ENCODE measurements around the gene FNBP1.

Gene FNBP1

DNA sequence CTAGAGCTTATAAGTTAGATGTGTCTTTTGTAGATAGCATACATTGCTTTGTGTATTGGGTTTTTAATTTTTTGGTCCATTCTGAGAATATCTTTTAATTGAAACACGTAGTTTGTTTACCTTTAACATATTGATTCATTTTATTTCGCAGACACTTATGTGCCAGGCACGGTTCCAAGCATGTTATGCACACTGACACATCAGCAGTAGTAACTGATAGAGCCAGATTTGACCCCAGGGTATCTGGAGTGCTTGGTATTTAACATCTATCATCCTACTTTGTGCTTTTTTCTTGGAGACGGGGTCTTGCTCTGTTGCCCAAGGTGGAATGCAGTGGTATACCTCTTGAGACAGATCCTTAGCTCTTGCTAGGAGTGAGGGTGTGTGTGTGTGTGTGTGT, 135.8 kb downstream of the FNBP1 start:
- TF ChIP-seq, protein P1, sequence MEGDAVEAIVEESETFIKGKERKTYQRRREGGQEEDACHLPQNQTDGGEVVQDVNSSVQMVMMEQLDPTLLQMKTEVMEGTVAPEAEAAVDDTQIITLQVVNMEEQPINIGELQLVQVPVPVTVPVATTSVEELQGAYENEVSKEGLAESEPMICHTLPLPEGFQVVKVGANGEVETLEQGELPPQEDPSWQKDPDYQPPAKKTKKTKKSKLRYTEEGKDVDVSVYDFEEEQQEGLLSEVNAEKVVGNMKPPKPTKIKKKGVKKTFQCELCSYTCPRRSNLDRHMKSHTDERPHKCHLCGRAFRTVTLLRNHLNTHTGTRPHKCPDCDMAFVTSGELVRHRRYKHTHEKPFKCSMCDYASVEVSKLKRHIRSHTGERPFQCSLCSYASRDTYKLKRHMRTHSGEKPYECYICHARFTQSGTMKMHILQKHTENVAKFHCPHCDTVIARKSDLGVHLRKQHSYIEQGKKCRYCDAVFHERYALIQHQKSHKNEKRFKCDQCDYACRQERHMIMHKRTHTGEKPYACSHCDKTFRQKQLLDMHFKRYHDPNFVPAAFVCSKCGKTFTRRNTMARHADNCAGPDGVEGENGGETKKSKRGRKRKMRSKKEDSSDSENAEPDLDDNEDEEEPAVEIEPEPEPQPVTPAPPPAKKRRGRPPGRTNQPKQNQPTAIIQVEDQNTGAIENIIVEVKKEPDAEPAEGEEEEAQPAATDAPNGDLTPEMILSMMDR (conservative IDR thresholded peaks at IDR 0.05), result no peak
- H3K27ac ChIP-seq, result no peak overlapping the region

DNA sequence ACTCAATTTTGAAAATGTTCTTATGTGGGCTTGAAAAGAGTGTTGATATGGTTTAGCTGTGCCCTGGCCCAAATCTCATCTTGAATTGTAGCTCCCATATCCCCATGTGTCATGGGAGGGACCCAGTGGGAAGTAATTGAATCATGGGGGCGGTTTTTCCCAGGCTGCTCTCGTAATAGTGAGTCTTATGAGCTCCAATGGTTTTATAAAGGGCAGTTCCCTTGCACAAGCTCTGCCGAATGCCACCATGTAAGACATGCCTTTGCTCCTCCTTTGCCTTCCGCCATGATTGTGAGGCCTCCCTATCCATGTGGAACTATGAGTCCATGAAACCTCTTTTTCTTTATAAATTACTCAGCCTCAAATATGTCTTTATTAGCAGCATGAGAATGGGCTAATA, 136.7 kb downstream of the FNBP1 start:
- TF ChIP-seq, protein P1 (conservative IDR thresholded peaks at IDR 0.05), result no peak
- H3K27ac ChIP-seq, result no peak overlapping the region

DNA sequence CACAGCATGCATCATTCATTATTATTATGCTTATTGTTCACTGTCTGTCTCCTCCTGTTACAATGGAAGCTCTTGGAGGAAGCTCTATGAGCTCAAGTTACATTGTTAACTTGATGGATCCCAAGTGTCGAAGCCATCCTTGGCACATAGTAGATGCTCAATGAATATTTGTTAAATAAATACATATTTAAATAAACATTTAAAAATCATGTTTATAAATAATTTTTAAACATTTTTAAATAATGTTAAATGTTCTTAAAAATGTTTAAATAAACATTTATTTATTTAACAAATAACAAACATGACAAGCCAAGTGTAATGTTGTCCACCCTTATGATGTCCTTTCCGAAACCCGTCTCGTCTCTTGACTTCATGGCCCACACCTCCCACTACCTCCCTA, 138.3 kb downstream of the FNBP1 start:
- no peak overlapping the region for H3K27ac ChIP-seq
- TF ChIP-seq, protein P1 (conservative IDR thresholded peaks at IDR 0.05), result no peak

DNA sequence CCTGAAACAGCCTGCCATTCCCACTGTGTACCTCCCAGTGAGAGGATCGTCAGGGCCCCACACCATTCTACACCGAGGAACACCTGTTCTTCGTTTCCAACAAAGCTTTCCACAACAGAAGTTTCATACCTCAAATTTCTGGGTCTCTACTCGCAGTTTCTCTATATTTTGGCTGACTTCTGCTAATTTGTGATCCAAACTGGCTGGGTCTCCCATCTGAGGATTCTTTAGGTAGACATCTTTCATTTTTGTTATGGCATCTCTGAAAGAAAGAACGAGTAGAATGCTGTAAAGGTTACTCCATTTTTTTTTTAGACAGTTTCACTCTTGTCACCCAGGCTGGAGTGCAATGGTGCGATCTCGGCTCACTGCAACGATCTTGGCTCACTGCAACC, 140.3 kb downstream of the FNBP1 start:
- no peak overlapping the region for H3K27ac ChIP-seq
- TF ChIP-seq, protein P1 (conservative IDR thresholded peaks at IDR 0.05), result no peak

DNA sequence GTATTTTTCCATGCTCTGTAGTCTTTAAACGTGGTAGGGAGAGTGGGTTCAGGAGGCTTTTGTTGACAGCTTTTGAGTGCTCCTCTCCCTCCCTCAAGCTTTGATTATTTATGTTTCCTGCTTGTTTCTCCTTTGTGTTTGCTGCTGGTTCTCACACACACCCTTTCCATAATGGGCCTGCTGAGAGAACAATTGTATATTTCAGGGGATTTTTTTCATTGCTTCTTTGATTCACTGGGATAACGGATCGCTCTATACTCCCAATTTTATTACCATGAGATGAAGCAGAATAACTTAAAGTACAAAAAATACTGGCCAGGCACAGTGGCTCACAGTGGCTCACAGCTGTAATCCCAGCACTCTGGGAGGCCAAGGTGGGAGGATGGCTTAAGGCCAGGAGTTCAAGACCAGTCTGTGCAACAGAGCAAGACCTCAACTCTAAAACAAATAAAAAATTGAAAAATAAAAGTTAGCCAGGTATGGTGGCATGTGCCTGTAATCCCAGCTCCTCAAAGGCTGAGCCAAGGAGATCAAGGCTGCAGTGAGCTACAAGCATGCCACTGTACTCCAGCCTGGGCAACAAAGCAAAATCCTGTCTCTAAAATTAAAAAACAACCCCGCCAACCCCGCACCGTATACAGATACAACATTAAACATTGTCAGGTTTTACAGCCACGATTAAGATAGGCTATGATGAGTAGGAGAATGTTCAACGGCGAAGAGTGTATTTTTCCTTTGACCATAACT, 140.8 kb downstream of the FNBP1 start:
- H3K27ac ChIP-seq, result no peak overlapping the region
- TF ChIP-seq, protein P1 (conservative IDR thresholded peaks at IDR 0.05), result no peak

DNA sequence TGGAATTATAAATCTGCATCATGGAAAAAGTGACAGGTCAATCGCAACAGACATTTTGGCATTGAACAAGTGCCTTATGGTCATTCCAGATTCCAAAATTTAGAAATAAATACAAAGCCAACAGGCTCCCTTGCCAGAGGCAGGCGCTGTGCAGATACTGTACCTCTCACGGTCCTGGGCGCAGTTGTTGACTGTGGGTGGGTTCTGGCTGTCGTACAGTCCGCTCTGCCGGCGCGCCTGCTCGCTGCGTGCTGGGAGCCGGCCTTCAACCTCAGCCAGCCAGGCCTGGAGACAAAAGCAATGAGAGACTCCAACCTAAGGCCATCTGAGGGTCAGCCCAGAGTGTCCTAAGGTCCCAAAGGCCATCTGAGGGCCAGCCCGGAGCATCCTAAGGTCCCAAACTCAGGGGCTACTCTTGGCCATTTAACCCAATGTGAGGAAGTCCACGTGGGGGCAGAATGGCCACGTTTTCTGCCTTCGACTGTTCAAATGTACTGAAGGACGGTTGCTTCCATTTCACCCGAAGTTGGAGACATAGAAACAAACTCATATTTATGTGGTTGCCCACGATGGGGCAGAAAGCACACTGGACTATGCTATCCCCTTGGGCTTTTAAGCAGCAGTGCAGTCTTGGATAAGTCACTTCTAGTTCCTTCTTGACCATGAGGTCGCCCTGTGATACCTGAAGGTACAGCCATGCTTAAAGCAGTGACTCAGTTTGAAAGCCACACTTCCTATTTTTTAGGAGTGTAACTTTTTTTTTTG, 142.5 kb downstream of the FNBP1 start:
- TF ChIP-seq, protein P1 (conservative IDR thresholded peaks at IDR 0.05), result no peak

DNA sequence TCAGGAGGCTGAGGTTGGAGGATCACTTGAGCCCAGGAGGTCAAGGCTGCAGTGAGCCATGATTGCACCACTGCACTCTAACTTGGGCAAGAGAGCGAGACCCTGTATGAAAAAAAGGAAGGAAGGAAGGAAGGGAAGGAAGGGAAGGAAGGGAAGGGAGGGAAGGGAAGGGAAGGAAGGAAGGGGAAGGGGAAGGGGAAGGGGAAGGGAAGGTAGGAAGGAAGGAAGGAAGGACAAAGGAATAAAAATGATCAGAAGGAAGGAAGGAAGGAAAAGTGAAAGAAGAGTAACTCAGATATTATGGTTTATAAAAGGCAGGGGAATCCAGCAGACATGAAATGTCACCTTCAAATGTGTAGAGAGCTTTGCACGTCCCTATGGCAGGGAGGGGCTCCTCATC, 143.4 kb downstream of the FNBP1 start:
- no peak overlapping the region for H3K27ac ChIP-seq
- TF ChIP-seq, protein P1 (conservative IDR thresholded peaks at IDR 0.05), result no peak

More for the DNA sequence above, 142.5 kb downstream of the FNBP1 start:
- no peak overlapping the region for H3K27ac ChIP-seq

Measured in VCaP (cell line).